Measurements from ENCODE around the gene MKNK1.
A peak's percentile ranks its signal among the peaks of the same experiment; 100 is the strongest.

MKNK1 gene

DNA sequence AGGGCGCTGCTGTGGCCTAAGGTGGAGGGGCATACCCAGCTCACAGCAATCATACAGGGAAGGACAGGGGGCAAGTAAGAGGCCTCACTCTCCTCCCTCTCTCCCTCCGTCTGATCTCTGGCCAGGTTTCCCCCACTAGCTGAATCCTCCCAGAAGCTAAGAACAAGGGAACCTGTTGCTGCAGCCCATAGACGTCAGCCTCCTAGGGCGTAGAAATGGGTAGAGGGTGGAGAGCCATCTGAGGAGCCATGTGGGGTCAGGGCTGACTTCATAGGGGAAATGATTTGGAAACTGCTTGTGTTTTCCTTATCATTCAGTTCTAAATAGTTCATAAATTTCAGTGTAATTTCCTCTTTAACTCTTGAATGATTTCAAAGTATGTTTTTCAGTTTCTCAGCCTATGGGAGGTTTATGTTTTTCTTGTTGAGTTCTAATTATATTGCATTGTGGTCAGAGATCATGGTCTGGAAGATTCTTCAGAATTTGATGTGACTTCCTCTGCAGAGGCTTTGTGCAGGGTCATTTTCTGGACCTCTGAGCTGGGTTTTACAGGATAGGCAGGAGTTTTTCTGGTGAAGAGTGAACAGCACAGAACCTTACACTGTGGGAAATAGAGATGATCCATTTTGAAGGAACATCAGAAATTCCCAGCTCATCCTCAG is 14.8 kb upstream of the MKNK1 start:
- DNase-seq, result no peak

DNA sequence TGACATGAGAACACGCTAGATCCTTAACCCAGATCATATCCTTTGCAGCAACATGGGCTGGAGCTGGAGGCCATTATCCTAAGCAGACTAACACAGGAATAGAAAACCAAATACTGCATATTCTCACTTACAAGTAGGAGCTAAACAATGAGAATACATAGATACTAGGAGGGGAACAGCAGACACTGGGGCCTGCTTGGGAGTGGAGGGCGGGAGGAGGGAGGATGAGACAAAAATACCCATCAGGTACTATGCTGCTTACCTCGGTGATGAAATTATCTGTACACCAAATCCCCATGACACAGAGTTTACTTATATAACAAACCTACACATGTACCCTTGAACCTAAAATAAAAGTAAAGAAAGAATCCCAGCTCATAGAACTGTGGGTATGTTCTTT is 13.8 kb upstream of the MKNK1 start:
- no peak for DNase-seq

- DNase-seq, result no peak
These were observed 13.2 kb upstream of the MKNK1 start for GRCh38 chr1:46617108-46617800.

DNA sequence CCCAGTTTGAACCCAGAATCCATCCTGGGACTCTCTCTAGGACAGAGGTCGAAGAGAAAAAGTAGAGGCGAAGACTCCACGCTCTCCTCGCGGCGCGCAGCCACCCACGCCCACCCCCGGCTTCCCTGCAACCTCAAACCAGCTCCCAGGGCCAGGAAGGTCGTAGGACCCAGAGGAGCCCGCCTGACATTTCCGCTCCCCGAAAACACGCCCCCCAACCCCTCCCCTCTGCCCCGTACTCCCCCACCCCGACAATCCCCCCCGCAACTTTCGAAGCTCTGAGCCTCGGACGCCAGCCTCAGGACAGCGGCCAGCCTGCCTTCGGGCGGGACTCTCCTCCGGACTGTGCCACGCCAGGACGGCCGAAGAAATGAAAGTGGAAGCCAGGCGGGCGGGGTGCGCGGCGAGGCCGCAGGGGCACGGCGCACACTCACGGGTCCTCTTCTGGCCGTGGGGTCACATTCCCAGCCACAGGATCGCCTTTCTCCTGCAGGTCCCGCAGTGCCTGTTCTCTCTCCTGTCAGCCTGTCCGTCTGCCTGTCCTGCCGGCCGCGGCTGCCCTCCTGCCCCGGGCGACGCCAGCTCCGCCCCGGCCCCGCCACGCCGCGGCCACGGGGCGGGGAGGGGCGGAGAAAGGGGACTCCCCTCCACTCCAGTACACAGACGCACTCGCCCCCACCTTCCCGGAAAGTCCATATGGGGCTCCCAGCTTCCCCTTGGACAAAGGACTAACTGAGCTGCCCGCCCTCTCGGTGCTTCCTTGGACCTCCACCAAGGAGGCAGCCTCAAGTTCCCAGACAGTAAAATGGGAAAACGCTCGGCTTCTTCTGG is 12.4 kb upstream of the MKNK1 start, which contains the start of gene MOB3C:
MOB3C (minus strand) TSS at position 535 of the 831 bp plus-strand sequence. CDS start 3,490 bp downstream, outside the sequence.
- peak; percentile 37 for DNase-seq

DNA sequence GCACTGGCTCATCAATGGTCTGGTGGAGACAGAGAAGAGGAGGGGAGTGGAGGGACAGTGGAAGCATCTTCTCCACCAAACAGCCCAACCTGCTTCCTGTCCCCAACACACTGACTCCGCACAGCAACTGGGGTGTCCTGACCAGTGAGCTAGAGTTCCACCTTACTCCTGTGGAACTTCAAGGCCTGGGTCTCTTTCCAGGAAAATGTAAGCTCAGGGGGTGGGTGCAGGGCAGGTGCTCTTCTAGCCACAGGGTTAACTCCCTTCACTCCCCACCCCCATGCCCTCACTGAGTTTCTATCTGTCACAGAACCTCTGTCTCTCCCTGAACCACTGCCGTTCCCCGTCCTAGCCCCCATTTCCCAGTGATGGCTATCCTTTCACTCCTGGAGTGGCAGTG is 11.7 kb upstream of the MKNK1 start:
- DNase-seq, result no peak

- no peak for DNase-seq
These were observed 11.0 kb upstream of the MKNK1 start for GRCh38 chr1:46615088-46615487.

- DNase-seq, result no peak
These were observed 10.5 kb upstream of the MKNK1 start for GRCh38 chr1:46614604-46614984.

DNA sequence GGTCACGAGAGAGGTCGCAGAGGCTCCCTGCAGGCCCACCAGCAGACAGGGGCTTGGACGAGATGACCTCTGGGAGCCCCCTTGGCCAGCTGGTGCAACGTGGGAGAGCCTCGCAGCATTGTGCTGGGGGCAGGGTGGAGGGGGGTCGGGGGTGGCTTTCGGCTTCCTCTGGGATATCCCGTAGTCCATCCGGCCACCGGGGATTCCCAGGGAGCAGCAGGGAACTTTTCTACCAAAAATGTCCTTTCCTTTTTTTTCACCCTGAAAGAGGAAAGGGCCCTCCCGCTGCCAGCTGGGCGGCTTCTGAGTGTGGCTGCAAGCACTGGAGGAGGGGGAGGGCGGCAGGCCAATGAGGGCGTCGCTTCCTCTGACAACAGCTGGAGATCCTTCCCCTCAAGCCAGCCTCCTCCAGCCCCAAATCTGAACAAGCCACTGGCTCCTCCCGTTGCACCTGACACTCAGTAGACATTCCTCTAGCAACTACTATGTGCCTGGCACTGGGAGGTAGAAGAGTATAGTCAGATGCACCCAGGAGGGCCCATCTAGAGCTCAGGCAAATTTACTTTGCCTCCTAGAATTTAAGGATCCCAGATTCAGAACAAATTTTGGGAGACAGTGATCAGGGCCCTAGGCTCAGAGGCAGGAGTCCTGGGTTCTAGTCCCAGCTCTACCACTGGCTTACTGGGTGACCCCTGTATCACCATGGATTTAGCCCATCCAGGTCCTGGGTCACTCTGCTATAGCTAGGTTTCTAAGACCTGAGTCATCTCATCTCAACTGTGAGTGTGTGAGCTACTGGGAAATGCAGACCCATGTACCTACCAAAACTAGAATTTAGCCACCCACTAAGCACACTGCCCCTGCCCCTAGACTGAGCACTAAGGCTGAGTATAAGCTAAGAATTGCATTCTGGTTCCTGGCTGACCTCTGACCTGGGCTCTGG is 9.9 kb upstream of the MKNK1 start:
- DNase-seq, result no peak

DNA sequence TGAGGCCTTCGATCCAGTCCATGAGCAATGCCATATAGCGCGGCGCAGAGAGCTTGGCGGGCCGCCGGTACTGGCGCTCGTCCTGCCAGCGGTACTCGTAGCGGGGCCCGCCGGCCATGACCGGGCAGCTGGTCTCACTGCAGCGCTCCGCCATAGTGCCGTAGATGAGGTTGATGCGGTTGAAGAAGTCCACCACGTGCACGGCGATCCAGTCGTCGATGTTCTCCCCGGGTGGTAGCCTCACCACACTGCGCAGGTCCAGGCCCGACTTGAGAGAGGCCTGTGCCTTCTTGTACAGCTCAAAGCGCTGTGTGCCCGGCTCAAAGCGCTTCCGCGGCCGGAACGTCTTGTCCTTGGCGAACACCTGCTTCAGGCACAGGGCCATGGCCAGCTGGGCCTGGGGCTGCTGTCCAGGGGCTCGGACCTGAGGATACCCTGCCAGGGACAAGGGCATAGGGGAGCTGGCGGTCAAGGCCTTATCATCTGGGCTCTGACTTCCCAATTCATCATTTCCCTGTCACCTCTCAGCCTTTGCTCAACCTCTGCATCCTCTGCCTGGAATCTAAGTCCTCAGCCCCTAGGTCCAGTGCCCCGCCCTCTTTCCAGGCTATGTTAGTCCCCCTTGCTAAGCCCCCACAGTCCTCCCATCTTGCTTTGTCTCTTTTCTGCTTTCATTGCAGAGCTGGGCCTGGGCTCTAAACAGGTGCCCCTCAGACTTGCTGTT is 9.0 kb upstream of the MKNK1 start:
- no peak for DNase-seq

DNA sequence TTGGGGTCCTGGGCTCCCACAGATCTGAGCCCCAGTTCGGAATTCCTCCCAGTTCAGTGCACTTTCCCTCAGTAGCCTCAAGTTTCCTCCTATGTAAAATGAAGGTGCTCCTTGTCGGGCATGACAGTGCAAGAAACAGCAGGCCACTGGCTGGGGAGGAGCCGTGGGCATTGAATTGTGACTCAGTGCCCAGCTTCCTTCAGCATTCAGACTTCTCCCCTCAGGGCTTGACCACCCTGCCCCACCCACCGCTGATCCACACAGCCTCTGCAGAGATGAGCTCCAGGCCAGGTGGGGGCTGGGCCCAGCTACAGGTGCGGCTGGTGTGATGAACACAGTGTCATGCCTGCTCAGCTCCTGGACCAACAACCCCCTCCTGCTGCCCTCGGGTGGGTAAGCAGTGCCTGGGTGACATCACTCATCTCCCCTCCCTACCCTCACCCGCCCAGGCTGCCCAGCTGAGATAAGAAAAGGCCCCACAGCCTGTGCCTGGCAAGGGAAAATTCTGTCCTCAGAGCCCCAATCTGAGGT is 7.7 kb upstream of the MKNK1 start:
- DNase-seq, result no peak

GRCh38 chr1:46607345-46608130 is 3.5 kb upstream of the MKNK1 start:
- no peak for DNase-seq

- DNase-seq, result peak; percentile 37
These were observed 2.3 kb upstream of the MKNK1 start for GRCh38 chr1:46606255-46606965.

DNA sequence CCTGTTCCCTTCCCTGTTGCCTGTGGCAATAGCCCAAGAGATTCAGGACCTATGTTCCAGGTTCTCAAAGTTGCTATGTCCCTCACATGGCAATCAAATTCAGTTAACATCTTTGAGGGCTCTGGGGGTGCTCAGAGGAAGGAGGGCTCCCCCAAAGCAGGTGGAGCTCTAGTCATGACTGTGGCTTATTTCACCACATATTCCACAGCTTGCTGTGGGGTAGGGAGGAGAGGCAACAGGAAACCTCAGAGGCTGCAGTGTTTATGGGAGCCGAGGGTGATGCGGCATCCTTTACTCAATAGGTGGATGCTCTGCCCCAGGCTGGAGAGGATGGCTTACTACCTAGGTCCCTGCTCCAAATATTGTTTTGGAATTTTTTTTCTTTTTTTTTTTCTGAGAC is 1.2 kb upstream of the MKNK1 start:
- no peak for DNase-seq

GRCh38 chr1:46603481-46603857 is 599 bp downstream of the MKNK1 start:
- DNase-seq, result peak; percentile 33

- no peak for DNase-seq
These were observed 2.6 kb downstream of the MKNK1 start for GRCh38 chr1:46601257-46602007.

DNA sequence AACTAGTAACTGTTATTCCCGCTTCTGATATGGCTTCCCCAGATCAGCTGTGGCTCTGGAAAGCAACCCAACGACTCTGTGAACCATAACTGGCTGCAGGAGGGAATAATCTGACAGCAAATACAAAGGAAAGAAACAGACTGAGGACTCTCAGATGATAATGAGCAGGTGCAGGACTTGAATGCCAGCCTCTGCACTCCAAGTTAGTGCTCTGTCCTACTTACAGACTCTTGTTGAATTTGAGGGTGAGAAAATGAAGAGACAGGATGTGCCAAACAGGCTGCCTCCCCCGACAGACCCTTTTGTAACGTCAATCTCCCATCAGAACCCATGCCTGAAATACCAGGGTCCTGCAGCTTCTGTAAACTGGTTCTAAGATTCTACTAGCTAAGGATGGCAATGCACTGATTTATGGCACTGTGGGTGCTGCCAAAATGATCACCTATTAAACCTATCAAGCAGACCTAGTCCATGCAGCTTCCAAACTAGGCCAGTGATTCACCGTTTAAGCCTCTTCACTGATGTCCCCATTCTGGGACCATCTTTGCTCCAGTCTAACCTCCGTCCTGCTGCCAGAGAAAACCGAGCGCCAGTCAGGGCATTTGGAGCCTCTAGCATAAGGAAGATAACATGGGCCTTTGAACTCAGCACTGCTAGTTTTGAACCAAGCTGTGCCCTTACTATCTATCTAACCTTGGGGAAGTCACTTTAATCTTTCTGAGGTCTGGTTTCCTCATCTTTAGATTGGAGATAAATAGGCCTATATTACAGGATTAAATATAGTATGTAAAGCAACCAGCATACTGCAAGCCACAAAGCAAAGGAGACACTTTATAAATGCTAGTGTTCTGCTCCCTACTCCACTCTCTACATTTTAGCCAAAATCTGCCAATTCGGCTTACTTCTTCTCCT is 4.8 kb downstream of the MKNK1 start:
- DNase-seq, result no peak

GRCh38 chr1:46596846-46597245 is 7.2 kb downstream of the MKNK1 start:
- no peak for DNase-seq

DNA sequence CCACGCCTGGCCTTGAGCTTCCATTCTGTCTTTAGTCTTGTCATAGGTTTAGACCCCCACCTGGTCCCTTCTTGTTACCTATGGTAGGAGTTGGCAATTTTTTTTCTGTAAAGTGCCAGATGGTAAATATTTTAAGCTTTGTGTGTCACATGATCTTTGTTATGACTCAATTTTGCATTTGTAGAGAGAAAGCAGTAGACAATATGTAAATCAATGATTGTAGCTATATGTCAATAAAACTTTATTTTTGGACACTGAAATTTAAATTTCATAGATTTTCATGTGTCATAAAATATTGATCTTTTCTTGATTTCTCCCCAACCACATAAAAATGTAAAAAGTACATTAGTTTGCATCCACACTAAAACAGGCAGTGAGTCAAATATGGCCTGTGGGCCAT is 8.0 kb downstream of the MKNK1 start:
- DNase-seq, result no peak

All from NCI-H345 (cell line).